IPS-18a (cell line): ENCODE data around the gene UNC13D.
A peak's percentile ranks its signal among the peaks of the same experiment; 100 is the strongest.

Experiments
- H3K27ac ChIP-seq: one replicate; pipeline ENCODE4 v1.5.1; 2013; ENCODE audit warnings: low read length
- H3K27me3 ChIP-seq: one replicate; pipeline ENCODE4 v1.6.1; 2013; ENCODE audit warnings: mild to moderate bottlenecking, low read length; ENCODE audit not compliant: control insufficient read depth, insufficient read depth
- H3K36me3 ChIP-seq: one replicate; pipeline ENCODE4 v1.6.1; 2013; ENCODE audit warnings: low read depth, low read length; ENCODE audit not compliant: control insufficient read depth
- H3K4me1 ChIP-seq: one replicate; pipeline ENCODE4 v1.6.1; 2013; ENCODE audit warnings: low read depth, low read length; ENCODE audit not compliant: control insufficient read depth
- H3K4me3 ChIP-seq: one replicate; pipeline ENCODE4 v1.5.1; 2013; ENCODE audit warnings: low read length
- H3K9ac ChIP-seq: one replicate; pipeline ENCODE4 v1.6.1; 2013; ENCODE audit warnings: mild to moderate bottlenecking, low read length, moderate library complexity
- H3K9me3 ChIP-seq: one replicate; pipeline ENCODE4 v1.6.1; 2013; ENCODE audit warnings: low read depth, low read length; ENCODE audit not compliant: control insufficient read depth

Gene UNC13D

DNA sequence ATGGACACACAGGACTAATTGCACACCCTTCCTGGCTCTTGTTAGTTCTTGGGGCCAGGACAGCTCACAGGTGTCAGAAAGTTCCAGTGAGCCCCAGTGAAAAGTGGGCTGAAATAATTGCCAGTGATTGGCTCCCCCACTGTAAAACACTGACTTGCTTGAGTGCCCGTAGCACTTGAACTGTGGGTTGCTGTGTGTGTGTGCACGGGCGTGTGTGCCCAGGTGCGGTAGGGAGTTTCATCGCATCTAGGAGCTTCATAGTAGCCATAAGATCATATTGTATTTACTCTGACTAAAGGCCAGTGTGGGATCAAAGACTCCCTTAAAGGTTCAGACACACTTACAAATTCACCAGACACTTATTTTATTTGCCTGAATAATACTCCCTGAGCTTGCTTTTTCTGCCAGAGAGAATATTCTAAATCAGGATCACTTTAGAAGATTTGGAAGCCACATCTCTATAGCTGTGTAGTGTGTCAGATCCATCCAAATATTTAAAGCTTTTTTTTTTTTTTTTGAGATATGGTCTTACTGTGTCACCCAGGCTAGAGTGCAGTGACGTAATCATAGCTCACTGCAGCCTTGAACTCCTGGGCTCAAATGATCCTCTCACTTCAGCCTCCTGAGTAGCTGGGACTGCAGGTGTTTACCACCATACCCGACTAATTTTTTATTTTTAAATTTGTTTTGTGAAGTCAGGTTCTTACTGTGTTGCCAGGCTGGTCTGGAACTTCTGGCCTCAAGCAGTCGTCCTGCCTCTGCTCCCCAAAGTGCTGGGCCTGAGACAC lies 48.2 kb downstream of the UNC13D start:
- peaks cover 47% of the 10 kb centered on the region for H3K36me3 ChIP-seq

DNA sequence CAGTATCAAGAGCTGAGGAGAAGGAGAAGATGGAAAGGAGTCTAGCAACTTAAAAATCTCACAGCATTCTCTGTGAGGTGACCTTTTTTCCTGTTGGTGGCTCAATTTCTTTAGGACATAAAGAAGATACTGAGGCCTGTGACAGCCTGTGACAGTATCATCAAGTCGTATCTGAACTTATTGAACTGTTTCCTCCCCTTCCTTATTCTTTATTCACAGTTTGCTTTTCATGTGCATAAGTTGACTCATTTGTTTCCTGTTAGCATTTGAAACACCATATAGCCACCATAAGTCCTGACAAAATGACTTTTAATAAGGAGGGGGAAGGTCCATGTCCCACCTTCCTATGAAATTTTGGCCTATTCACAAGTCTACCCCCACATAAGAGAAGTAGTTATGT lies 50.7 kb downstream of the UNC13D start:
- H3K9me3 ChIP-seq = no peaks in the 10 kb centered on the region
- no peaks in the 10 kb centered on the region for H3K27me3 ChIP-seq
- no peak overlapping the region for H3K9ac ChIP-seq
- no peak overlapping the region for H3K27ac ChIP-seq
- H3K4me3 ChIP-seq = no peak overlapping the region
- no peaks in the 10 kb centered on the region for H3K4me1 ChIP-seq
- H3K36me3 ChIP-seq = peaks cover 39% of the 10 kb centered on the region

More for the DNA sequence above, 48.2 kb downstream of the UNC13D start:
- Histone ChIP-seq H3K27me3 (no peaks in the 10 kb centered on the region), H3K4me3 (no peak overlapping the region), H3K9me3 (no peaks in the 10 kb centered on the region), H3K9ac (no peak overlapping the region), H3K4me1 (no peaks in the 10 kb centered on the region), H3K27ac (no peak overlapping the region)

DNA sequence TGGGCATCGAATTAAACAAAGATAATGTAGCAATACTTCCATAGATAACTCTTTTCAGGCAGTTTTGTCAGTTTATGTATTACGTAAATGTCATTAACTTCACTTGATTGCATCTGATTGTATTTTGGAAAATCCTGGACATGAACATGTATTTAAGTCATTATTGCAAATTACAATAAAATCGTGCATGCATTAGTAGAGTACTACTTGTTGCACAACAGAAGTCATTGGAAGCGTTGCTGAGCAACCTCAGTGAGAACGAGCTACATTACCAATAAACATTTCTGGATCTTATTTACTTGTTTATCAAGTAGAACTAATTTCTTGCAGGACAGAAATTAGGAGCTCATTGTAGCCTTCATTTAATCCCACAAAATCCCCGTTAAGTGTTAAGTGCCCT lies 53.0 kb downstream of the UNC13D start:
- Histone ChIP-seq H3K27ac (no peak overlapping the region), H3K27me3 (no peaks in the 10 kb centered on the region), H3K4me1 (peaks cover 2% of the 10 kb centered on the region), H3K9me3 (no peaks in the 10 kb centered on the region), H3K36me3 (peaks cover 31% of the 10 kb centered on the region), H3K9ac (no peak overlapping the region), H3K4me3 (no peak overlapping the region)

DNA sequence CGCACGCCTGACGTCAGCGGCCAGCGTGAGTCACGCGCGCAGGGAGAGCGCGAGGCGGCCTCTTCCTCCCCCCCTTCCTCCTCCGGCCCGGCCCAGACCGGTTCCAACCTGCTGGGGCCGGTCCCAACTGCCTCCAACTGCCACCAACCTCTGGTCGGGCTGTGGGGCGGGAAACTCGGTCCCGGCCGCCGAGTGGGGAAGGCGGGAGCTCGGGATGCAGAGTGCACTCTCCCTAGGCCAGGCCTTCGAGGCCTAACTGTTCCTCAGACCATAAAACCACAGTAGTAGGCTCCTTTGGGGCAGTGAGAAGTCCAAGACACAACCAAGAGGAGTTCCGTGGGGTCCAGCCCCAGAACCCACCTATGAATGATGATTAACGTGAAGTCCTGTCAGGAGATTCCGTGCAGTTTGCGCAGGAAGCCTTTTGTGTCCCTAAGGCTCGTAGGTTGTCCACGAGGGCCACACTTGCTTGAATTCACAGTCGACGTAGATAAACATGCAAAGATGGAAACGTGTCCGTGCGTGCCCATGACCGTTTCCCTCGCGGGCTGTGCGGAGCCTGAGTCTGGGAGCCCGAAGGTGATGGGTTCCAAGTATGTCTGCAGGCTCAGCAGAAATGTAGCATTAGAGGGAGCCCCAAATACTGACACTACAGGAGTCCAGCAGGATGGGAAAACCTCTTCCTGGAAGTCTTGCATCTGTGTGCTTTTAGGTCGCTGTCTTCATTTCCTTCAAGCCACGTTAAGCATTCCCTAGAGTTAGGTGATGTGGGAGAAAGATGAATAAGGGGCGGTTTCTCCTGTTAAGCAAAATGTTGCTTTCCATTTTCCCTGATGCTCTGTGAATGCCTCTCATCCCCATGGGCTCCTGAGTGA lies 59.0 kb downstream of the UNC13D start:
- H3K27ac ChIP-seq = peak overlapping the region; percentile 99
- no peaks in the 10 kb centered on the region for H3K36me3 ChIP-seq
- no peaks in the 10 kb centered on the region for H3K9me3 ChIP-seq
- peaks cover 23% of the 10 kb centered on the region for H3K4me1 ChIP-seq
- H3K9ac ChIP-seq = peak overlapping the region; percentile 99
- H3K4me3 ChIP-seq = peak overlapping the region; percentile 86
- H3K27me3 ChIP-seq = no peaks in the 10 kb centered on the region

DNA sequence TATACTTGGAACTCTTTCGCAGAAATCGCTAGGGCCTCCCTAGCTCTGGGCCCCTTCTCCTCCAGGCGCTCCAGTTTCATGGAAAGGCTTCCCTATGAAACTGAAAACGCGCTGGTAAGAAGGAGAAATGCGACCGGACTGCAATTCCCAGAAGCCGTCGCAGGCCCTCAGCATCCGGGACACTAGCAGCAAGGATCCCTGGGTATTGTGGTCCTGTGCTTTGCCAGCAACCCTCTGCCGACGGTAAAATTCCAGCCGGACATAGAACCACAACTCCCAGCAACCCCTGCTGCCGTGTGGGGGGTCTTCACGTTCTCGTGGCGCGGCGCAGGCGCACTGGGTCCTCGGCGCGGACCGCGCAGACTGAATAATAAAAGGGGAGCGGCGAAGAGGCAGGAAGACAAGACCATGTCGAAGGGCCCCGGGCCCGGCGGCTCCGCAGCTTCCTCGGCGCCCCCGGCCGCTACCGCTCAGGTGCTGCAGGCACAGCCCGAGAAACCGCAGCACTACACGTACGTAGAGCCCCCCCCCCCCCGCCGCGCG lies 59.7 kb downstream of the UNC13D start, which contains the start of gene UNK:
UNK (plus strand) TSS at position 334 of the 543 bp plus-strand sequence; CDS start at position 409, 75 bp downstream.
- H3K27ac ChIP-seq = peak within 1 kb of the TSS; percentile 99
- H3K9me3 ChIP-seq = no peaks in the 10 kb centered on the region
- H3K4me3 ChIP-seq = peak within 1 kb of the TSS; percentile 86
- H3K9ac ChIP-seq = peak within 1 kb of the TSS; percentile 99
- peaks cover 23% of the 10 kb centered on the region for H3K4me1 ChIP-seq
- H3K27me3 ChIP-seq = no peaks in the 10 kb centered on the region
- H3K36me3 ChIP-seq = no peaks in the 10 kb centered on the region

DNA sequence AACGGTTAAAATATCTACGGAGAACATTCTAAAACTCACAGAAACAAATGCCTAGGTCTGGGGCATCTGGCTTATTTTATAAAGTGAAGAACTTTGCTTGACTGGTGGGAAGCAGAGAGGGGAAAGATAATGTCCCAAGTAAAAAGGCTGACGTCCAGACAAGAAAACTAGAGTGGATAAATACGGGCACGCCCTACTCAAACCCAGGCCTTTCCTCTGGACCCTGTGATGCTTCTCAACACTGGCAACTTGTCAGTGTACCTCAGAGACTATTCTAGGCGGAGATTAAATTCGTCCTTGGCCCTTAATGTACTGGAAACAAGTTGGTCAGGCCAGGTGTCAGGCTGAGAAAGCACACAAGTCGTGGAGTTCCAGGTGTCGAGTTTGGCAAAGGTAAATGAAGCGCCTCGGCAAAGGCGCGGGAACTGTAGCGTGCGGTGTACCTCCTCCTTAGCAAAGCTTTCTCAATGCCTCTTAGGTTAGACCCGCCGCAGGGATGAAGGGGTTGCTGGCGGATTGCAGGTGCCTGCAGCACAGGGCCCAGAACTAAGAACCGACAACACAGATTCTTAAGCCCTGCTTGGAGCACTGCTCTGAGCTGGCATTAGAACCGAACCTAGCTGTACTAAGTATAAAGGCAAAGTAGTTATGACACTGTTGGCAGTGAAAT lies 60.3 kb downstream of the UNC13D start:
- Histone ChIP-seq H3K27ac (no peak overlapping the region), H3K9me3 (no peaks in the 10 kb centered on the region), H3K9ac (peak overlapping the region; percentile 99), H3K4me3 (peak overlapping the region; percentile 86), H3K27me3 (no peaks in the 10 kb centered on the region), H3K36me3 (no peaks in the 10 kb centered on the region), H3K4me1 (peaks cover 23% of the 10 kb centered on the region)

DNA sequence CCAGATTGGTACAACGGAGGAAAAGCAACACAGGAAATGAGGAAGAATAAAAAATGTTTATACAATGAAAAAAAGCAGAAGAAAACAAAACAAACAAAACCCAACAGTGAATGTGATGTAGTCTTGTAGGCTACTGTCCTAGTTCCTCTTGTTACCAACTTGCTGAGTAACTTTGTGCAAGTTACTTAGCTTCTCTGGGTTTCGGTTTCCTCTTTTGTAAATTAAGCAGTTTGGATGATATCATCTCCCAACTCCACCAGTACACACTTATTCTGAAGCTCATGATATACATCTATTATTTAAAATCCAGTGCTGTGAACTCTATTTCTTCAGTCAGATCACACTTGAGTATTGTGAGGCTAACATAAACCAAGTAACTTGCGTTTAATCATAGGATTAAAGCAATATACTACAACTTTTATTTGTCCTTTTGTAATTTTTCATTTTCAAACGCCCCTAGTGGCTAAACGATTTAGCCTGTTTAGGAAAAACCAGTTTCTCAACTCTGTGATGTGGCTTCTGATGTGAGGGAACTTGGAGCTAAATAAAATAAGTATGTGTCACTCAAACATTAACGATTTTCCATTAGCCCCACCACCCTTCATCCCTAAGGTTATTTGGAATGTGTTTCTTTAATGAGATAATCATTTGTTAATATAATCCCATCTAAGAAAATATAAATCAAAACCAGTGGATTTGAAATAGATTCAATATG lies 61.0 kb downstream of the UNC13D start:
- Histone ChIP-seq H3K9ac (no peak overlapping the region), H3K4me3 (peak overlapping the region; percentile 86), H3K27ac (no peak overlapping the region), H3K36me3 (peaks cover 6% of the 10 kb centered on the region), H3K4me1 (peaks cover 23% of the 10 kb centered on the region), H3K9me3 (no peaks in the 10 kb centered on the region), H3K27me3 (no peaks in the 10 kb centered on the region)

DNA sequence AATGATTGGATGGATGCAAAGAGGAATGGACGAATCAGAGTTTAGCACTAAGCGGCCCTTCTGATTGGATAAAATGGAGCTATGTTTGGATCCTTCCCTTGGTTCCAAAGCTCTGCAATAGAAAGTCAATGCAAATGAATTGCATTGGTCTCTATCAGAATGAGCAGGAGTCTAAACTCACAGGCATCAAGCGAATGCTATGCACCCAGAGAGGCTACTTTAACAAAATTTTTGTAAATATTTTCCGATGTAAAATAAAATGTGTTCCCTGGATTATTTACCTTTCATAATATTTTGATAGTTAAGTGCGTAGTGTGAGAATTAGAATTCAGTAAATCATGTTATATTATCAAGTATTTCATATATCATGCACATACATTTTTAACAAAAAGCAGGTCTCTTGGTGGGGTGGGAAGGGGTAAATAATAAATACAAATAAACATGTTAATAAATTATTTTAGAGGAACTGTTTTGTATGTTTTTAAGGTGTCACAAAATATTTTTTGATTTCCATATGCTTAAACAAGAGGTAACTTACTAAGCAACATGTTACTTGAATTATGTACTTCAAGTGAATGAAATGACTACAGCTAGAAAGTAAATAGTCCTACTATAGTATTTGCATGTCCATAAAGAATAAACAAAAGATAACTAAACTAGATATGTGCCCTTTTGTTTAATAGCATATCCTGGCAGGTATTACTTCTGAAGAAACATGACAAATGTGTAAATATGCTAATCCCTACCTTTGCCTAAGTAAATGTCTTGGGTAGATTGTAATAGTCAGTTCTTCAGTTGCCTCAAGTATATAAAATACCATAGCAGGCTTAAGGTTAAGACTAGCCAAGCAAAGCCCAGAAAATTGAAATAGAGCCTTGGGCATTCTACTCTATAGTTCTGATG lies 64.0 kb downstream of the UNC13D start:
- Histone ChIP-seq H3K4me1 (peaks cover 13% of the 10 kb centered on the region), H3K4me3 (peak overlapping the region; percentile 25), H3K36me3 (peaks cover 24% of the 10 kb centered on the region), H3K27ac (no peak overlapping the region), H3K9ac (no peak overlapping the region), H3K27me3 (no peaks in the 10 kb centered on the region), H3K9me3 (no peaks in the 10 kb centered on the region)

DNA sequence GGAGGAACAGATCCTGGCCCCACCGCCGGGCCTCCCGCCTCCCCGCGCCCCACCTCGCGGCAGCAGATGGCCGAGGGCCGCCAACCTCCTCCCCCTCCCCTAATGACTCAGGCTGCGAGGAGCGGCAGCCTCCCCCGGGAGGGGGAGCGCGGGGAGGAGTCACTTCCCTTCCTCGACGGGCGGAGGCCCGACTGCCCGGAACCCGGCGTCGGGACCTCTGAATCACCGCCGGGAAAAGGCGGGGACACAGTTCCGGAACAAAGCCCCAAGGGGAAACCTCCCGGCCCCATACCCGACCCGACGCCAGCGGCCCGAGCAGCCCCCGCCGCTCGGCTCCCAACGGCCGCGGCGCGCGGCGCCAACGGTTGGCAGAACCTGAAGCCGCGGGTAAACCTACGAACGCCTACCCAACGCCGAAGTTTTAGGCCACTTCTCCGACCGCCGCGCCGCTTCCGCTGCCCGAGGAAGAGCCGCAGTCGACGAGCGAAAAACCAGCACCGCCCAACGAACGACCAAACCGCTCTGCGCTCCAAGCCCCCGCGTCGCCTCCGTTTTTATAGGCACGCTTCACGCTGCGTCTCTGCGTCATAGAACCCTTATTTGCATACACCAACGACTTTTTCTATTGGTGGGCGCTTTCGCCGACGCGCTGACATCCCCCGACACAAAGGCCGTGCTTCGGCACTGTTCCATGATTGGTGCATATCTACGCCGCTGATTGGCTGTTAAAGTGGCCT lies 64.8 kb downstream of the UNC13D start:
- peaks cover 13% of the 10 kb centered on the region for H3K4me1 ChIP-seq
- no peaks in the 10 kb centered on the region for H3K9me3 ChIP-seq
- H3K36me3 ChIP-seq = peaks cover 24% of the 10 kb centered on the region
- H3K9ac ChIP-seq = peak overlapping the region; percentile 96
- peak overlapping the region; percentile 63 for H3K27ac ChIP-seq
- no peaks in the 10 kb centered on the region for H3K27me3 ChIP-seq
- peak overlapping the region; percentile 95 for H3K4me3 ChIP-seq
